Activated CD4-positive, CD25-positive, alpha-beta regulatory T cell (primary cell): ENCODE data around the gene TNS2.
"Not testable (repeated sequence)": the region's sequence is repeated elsewhere in the genome, so short reads cannot be mapped to it uniquely, and the experiment has no call there.

ENCODE experiments used
- DNase-seq, 4 experiments: peaks; one replicate each; lab custom pipeline; 2025; lab: John Stamatoyannopoulos, UW

The TNS2 gene

GRCh38 chr12:53049571-53050318, at the start of gene TNS2:
Gene TNS2 (plus strand): TSS chr12:53050065. CDS start chr12:53050186, 121 bp downstream.
- no peak for DNase-seq

GRCh38 chr12:53004178-53004577, 45.7 kb upstream of the TNS2 start:
- no peak for DNase-seq

- no peak for DNase-seq
Measured at GRCh38 chr12:53004582-53004981, 45.3 kb upstream of the TNS2 start.

- peak in 2 of 4 experiments; percentile 5 to 10 for DNase-seq
Measured at GRCh38 chr12:53005215-53005985, 44.5 kb upstream of the TNS2 start.

- DNase-seq: peak; percentile 97 to 99 (median 98)
Measured at GRCh38 chr12:53005986-53006809, 43.7 kb upstream of the TNS2 start, which contains the start of gene EIF4B. Gene EIF4B (plus strand): TSS chr12:53006456. CDS start chr12:53006484, 28 bp downstream.

GRCh38 chr12:53006810-53007309, 43.0 kb upstream of the TNS2 start:
- peak; percentile 52 to 68 (median 60) for DNase-seq

- DNase-seq: no peak
Measured at GRCh38 chr12:53007343-53007742, 42.5 kb upstream of the TNS2 start.

GRCh38 chr12:53008760-53009159, 41.1 kb upstream of the TNS2 start:
- not testable (repeated sequence) for DNase-seq

GRCh38 chr12:53010955-53011354, 38.9 kb upstream of the TNS2 start:
- no peak for DNase-seq

GRCh38 chr12:53011889-53012288, 38.0 kb upstream of the TNS2 start:
- DNase-seq: no peak

GRCh38 chr12:53012928-53013327, 36.9 kb upstream of the TNS2 start:
- no peak for DNase-seq

- no peak for DNase-seq
Measured at GRCh38 chr12:53014709-53015108, 35.2 kb upstream of the TNS2 start.

GRCh38 chr12:53025250-53025649, 24.6 kb upstream of the TNS2 start:
- no peak for DNase-seq

- not testable (repeated sequence) for DNase-seq
Measured at GRCh38 chr12:53027014-53027413, 22.9 kb upstream of the TNS2 start.

GRCh38 chr12:53031616-53032015, 18.2 kb upstream of the TNS2 start:
- no peak for DNase-seq

- not testable (repeated sequence) for DNase-seq
Measured at GRCh38 chr12:53033832-53034231, 16.0 kb upstream of the TNS2 start.

- no peak for DNase-seq
Measured at GRCh38 chr12:53034459-53034858, 15.4 kb upstream of the TNS2 start.

GRCh38 chr12:53036802-53037201, 13.1 kb upstream of the TNS2 start:
- DNase-seq: no peak

GRCh38 chr12:53039851-53040250, 10.0 kb upstream of the TNS2 start:
- DNase-seq: no peak

GRCh38 chr12:53042607-53043454, 7.0 kb upstream of the TNS2 start:
- no peak for DNase-seq

- no peak for DNase-seq
Measured at GRCh38 chr12:53044052-53044581, 5.7 kb upstream of the TNS2 start.
